ENCODE data around the gene IL7R. TPM values are rescaled to one million over a fixed set of nuclear protein-coding genes. Genes with fewer than 3 reads are reported as not detected.

Gene IL7R
- total and polyA plus RNA-seq, 2 donors from 2014 or later: 0.34 to 53.7 TPM

GRCh38 chr5:35926389-35927051 is 69.8 kb downstream of the IL7R start:
- Histone ChIP-seq H3K4me1 (ENCODE audit: control insufficient read depth in 2 of 3, insufficient read depth in 2 of 3, low read depth in 1 of 3, low read length in 3 of 3) (peaks cover 0 to 4% (median 0%) of the 10 kb centered on the region in 3 donors), H3K36me3 (ENCODE audit: control insufficient read depth in 2 of 3, insufficient read depth in 3 of 3, low read length in 3 of 3) (no peaks in the 10 kb centered on the region), H3K27ac (ENCODE audit: low read depth in 2 of 2, low read length in 2 of 2) (no peak overlapping the region), H3K9ac (ENCODE audit: low read length in 3 of 3) (peak overlapping the region in 1 of 3 donors; percentile 16), H3K27me3 (ENCODE audit: control insufficient read depth, insufficient read depth, low read length) (no peaks in the 10 kb centered on the region), H3K4me3 (ENCODE audit: low read length in 3 of 3) (peak overlapping the region; percentile 12 to 35 (median 22)), H3K9me3 (ENCODE audit: control insufficient read depth in 2 of 3, insufficient read depth in 1 of 3, low read length in 3 of 3) (no peaks in the 10 kb centered on the region)
- FAIRE-seq (no peak), DNase-seq (peak in 4 of 5 donors; percentile 63 to 82 (median 76))
- peak; percentile 88 for TF ChIP-seq CTCF (IDR thresholded peaks at IDR 0.05; ENCODE audit: borderline replicate concordance, extremely low read depth, insufficient read depth)
- intact Hi-C loops (cut with DNase I): loop anchor here (10.0 kb wide), 1 partner anchor 152 kb away; no protein-coding TSS in a partner anchor

Other genes starting within 250 kb of the IL7R start
- 19.1 TPM for gene SPEF2, start 239.0 kb upstream of the IL7R start, total RNA-seq
- gene SPEF2, start 239.0 kb upstream of the IL7R start, polyA plus RNA-seq (ENCODE audit: insufficient read depth, low read depth, low replicate concordance): 7.1 TPM
- 1.9 TPM for gene CAPSL, start 81.7 kb downstream of the IL7R start, total RNA-seq
- 4.3 TPM for gene CAPSL, start 81.7 kb downstream of the IL7R start, polyA plus RNA-seq (ENCODE audit: insufficient read depth, low read depth, low replicate concordance)
- 6.1 TPM for gene UGT3A1, start 134.5 kb downstream of the IL7R start, total RNA-seq
- 37.5 TPM for gene UGT3A1, start 134.5 kb downstream of the IL7R start, polyA plus RNA-seq (ENCODE audit: insufficient read depth, low read depth, low replicate concordance)
- 0.35 TPM for gene UGT3A2, start 210.0 kb downstream of the IL7R start, total RNA-seq
- 4.4 TPM for gene UGT3A2, start 210.0 kb downstream of the IL7R start, polyA plus RNA-seq (ENCODE audit: insufficient read depth, low read depth, low replicate concordance)

Measured in kidney (tissue), 14 donors.